SKM-1 (cell line): Measurements from ENCODE around the gene SNX4.
"Not testable (repeated sequence)": the region's sequence is repeated elsewhere in the genome, so short reads cannot be mapped to it uniquely, and the experiment has no call there.

ENCODE experiments used
- DNase-seq: peaks from one replicate; lab custom pipeline; 2025; ENCODE audit not compliant: unreplicated experiment; lab: John Stamatoyannopoulos, UW

Gene SNX4

GRCh38 chr3:125405515-125405914, 114.5 kb downstream of the SNX4 start:
- DNase-seq: not testable (repeated sequence)

- DNase-seq: no peak
Measured at GRCh38 chr3:125403789-125404188, 116.2 kb downstream of the SNX4 start.

DNA sequence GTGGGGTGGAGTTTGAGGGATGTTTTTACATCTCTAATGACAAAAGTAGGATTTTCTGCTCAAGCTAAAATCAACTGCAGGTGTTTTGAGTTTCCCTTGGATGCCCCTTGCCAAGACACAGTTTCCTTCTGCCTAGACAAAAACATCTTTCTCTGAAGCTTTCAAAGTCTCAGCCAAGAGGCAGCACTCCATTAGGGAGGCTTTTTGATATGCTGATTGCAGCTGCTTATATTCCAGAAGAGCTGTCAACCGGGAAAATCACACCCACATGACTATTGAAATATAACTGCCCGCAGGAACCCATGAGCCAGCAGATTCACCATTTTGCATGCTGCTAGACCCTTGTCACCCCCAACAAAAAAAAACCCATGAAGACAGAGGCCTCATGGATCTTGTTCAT, 117.4 kb downstream of the SNX4 start:
- DNase-seq: no peak

DNA sequence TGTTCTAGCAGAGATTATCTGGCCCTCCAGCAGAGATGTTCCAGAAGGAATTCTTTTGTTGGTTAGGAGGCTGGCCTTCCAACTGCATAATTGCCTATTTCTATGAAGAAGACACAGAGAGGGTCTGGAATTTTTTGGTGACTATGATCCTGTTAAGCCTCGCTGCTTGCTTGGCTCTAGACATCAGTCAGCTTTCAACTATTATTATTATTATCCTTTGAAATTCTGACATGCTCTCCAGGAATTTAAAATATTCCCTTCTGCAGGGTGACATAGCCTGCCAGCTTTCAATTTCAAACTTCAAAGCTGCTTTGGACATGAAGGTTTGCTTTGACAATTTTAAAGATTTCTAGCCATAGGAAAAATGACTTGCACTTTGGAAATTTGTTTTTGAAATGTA, 118.6 kb downstream of the SNX4 start:
- no peak for DNase-seq

DNA sequence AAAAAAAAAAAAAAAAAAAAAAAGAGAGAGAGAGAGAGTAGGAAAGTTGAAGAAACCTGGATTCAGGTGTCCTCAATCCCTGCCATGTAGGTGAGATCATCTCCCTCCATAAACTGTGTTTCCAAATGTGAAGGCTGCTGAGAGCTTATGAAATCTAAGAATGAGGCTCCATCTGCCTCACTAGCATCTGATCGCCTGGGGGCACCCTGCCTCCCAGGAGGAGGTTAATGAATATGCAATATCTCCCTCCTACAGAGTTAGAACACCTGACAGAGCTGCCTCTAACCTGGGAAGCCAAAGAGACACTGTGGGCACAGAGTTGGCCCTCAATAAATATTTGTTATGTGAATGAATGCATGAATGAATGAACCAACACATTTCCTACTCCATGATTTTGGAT, 121.0 kb downstream of the SNX4 start:
- DNase-seq: no peak
